HG03139 (cell line): ENCODE measurements around the gene TTC39A.
A peak's percentile ranks its signal among the peaks of the same experiment; 100 is the strongest.

Experiments
- ATAC-seq: cut with Tn5 transposase; IDR thresholded peaks from one replicate; pipeline ENCODE4 v1.9.1; 2021; ENCODE audit not compliant: unreplicated experiment

The TTC39A gene

DNA sequence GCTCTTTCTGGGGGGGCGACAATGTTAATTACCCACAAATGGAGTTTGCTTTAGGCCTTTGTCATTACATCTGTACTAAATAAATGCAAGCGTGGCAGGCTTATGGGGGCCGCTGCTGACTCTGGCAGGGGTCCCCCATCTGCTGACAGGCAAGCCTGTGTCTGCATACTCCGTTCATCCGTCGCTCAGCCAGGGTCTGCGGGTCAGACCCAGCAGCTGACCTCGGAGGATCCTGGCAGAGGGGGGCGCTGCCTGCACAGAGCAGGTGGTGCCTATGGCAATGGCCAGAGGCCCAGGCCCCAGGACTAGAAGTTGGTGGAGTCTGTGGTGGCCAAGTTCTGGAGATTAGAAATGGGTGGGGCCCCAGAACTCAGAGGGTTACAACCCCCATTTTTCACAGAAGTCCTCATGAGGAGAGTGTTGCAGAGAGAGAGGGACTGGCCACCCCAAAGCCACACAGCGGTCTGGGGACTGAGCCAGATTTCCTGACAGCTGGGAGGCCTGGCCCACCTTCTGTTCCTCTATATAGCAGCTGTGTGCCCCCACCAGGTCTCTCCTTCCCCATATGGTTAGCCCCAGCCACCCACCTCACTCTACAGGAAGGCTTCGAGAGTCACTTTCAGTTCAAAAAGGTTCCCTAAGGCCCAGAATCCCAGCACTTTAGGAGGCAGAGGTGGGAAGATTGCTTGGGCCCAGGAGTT lies 31.0 kb downstream of the TTC39A start:
- no peak for ATAC-seq

DNA sequence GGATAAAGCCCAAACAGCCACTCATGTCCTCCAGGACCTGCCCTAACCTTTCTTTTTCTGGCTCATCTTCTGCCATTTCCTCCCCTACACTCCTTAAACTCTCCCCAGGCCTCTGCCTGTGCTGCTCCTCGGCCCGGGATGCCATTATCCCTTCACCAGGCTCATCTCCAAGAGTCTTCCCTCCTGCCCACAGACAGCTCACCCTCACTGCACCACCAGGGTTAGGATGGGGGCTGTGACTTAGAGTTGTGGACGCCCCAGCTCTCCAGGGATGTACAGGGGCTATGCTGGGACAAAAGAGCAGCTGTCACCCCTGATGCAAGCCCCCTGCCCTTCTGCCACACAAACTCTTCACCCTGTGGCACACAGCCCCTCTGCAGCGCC lies 32.0 kb downstream of the TTC39A start:
- ATAC-seq: no peak

DNA sequence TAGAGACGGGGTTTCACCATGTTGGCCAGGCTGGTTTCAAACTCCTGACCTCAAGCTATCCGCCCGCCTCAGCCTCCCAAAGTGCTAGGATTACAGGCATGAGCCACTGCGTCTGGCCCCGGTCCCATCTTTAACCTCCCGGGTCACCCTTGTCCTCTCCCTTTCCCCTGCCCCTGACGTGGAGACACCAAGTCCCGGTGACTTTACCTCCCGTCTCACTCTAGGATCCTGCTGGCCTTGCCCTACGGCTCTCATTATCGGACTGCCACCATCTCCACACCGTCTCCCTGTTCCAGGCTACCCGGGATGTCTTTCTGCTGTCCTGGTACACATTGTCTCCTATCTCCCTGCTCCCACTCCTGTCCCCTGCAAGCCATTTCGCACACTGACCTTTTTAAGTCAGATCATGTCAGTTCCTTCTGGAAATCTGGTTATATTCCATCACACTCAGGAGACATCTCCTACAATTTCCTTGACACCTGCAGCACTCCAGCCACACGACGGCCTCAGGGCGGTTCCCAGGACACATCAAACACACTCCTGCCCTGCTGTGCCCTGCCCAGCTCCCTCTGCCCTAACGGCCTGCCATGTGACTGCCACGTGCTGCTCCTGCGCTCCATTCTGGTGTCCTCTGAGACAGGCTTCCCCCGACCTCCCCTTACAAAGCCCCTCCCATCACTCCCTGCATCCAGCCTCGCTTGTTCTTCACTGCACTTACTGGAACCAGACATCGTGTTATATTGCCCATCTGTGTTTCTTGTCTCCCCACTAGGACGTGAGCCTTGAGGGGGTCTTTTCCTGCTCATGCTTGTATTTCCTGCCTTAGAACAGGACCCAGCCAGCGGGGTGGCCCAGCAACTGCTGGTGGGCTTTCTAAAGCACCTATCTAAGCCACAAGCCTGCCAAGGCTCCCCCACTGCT lies 32.7 kb downstream of the TTC39A start:
- ATAC-seq: no peak

DNA sequence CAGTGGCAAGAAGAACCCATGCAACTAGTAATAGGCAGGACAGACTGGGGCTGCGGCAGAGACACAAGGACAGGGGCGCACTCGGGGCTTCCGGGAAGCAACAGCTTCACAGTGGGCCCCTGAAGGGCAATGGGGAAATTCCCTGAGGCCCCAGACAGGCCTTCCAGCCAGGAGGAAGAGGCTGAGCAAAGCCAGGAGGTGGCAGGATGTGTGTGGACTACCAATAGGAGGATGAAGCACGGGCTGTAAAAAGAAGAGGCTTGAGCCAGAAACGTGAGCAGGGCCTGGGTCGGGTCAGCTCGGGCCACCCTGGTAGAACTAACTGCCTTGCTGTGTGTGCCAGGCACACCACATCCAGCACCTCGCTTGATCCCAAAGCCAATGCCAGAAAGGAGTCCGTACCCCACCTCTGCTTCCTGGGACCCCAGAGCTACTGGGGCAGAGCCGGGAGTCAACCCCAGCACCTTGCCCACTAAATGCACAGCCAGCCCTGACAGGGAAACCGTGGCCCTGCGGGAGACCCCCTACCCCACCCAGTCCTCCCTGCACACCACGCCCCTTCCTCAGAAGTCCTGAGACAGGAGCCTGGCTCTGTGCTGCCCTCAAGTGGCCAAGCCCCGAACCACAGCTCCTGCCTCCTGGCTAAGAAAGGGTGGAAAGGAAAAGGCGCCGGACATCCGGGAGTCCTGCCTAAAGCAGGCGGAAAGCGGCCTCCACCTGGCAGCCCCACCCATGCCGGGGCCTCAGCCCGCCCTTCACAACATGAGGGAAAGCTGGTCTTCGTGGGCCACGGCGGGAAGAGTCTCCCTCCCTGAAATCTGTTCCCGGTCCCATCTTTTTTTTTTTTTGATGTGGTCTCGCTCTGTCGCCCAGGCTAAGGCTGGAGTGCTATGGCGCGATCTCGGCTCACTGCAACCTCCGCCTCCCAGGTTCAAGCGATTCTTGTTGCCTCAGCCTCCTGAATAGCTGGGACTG lies 33.7 kb downstream of the TTC39A start:
- ATAC-seq: no peak

DNA sequence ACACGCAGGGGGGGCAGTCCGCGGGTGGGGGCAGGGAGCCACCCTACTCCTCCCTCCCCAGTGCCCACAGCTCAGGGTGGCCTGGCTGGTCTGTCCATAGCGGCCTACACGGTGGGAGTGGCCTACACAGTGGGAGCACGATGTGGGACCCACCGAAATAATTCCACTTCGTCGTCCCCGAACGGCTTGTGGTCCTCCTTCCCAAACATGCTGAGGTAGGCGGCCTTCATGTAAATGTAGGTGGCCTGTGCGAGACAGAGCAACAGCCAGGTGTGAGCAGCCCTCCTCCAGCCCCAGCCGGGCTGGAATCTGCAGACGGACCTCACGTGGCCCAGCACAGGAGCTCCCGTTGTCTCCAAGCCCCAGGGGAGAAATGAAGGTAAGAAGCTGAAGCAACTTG lies 34.4 kb downstream of the TTC39A start:
- no peak for ATAC-seq

DNA sequence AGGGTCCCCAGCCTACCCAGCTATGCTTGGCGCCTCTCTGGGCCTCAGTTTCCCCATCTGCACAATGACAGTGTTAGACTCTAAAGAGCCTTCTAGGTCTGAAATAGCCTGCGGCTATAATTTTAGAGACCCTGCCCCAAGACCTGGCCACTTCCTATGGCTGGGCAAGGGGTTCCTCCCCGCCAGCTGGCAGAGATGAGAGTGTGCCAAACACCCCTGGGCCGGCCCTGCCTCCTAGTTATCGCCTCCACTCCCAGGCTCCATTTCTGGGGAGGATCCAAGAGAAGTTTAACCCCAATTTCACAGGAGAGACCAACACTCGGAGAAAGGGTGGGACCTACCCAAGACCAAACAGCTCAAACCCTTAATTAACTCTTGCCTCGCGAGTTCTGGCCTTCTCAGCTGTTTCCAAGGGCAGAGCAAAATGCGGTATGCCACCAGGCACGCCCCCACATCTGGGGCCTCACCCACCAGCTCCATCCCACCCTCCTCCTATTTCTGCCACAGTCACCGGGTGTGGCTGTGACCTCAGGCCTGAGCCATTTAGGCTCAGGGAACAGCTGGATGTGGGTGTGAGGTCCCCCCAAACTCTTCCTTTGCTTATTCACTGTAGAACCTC lies 35.7 kb downstream of the TTC39A start:
- ATAC-seq: no peak

DNA sequence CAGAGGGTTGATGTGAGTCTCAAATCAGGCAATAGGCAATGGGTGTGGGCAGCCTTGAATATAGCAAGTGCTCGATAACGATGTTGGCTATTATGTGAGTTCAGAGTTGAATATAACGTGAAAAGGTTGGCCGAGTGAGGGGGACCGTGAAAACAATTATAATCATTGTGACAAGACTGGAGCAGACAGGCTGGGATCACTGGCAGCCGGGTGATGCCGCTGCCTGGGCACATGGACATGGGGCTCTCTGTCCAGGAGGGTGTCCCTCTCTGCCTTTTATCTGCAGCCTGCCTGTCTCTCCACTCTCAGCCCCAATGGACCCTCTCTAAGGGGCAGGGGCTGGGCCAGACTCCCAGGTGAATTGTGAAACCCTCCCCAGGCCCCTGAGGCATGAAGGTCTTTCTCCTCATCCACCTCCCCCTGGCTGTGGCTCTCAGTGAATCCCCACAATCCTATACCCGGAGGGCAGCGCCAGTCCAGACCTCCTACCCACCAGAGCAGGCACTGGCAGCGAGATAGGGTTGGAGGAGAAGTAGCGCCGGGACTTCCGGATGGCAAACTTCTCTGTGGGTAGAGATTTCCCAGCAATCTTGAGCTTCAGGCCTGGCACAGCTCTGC lies 36.4 kb downstream of the TTC39A start:
- ATAC-seq: no peak

DNA sequence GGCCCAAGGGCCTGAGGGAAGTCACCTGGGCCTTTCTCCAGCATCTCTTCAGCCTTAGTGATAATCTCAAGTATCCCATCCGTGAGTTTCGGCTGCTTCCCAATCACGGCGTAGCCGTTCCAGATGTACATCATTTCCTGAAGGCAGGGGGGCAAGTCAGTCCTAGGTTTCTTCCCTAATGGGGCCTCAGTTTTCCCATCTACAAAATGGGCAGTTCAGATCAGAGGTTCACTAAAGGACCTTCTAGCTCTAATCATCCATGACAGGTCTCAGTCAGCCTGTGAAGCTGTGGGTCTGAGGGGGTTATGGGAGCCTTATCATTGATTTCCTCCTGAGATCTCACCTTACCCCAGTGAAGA lies 39.9 kb downstream of the TTC39A start:
- no peak for ATAC-seq

DNA sequence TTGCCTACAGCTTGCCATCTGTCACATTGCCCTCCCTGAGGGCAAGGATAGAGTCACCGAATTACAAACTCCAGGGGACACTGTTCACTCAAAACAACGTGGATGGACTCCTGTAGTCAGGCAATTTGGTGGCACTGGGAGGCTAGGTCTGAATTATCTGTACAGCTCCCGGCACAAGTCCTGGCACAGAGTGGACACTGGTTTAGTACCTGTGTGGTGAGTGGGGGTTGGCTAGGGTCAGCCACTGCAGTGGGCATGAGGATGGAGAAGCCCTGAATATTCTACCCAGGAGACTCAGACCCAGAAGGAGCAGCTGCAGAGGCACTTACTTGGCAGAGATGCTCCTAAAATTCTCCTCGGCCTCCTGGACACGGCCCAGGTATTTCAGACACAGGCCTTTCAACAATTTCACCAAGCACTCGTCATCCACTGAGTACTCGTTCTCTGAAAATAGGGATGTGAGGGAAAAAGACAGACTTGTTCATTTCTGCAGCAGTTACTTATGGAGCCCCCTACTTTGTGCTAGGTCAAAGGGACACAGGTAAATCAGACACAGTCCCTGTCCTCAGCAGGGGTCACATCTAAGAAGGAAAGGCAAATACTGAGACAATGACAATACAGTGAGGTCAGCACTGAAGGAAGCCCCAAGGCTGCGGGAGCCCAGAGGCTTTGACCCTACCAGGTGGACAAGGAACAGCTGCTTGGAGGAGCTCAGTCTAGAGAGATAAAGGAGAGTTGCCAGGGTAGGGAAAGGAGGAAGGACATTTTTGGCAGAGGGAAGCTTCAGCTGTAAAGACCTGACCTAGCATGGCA lies 40.5 kb downstream of the TTC39A start:
- ATAC-seq: no peak

DNA sequence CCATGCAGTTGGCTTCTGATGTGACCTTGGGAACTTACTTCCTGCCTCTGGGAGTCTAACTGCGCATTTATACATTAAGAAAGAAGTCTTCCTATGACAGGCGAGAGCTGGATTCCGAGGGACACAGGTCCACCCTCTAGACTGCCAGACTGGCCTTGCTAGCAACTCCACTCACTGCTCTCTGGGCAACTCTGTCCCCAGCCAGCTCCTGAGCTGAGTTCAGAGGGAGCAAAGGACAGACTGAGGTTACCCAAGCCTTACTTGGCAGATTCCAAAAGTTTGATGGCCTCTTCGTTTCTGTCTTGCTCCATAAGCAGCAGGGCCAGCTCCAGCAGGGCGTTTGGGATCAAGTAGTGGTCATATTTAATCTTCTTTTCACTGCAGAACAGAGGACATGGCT lies 41.8 kb downstream of the TTC39A start:
- no peak for ATAC-seq

DNA sequence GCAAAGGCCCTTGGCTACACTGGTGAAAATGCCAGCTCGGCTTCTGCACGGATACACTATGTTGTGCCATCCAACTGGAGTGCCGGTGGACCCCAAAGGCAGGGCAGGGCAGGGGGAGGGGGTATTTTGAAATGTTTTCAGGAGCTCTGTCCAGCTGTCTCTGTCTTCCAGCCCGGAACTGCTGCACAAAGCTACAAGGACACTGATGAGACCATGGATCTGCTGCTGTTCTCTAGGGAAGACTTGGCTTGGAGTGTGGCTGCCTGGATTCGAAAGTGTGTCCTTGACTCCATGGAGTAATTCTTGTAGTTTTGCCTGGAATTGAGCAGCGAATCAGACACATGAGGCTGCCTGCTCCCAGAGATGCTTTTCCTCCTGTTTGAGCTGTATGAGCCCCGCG lies 42.4 kb downstream of the TTC39A start:
- ATAC-seq: no peak

DNA sequence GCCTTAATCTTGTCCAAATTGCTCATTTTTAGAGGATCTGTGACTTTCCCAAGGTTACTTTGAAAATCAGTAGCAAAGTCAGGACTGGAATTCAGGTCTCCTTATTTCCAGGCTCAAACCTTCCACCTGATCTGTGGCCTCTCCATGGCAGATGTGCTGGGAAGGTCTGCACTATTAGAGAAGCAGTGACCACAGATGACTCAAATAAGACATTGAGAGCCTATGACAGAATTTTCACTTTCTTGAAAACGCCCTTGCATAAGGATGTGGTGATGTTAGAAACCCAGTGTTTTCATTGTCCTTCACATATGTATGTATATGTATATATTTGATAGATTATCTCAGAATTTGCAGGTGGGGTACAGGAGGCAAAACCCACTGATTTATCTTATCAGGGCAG lies 45.3 kb downstream of the TTC39A start:
- peak; percentile 92 for ATAC-seq

DNA sequence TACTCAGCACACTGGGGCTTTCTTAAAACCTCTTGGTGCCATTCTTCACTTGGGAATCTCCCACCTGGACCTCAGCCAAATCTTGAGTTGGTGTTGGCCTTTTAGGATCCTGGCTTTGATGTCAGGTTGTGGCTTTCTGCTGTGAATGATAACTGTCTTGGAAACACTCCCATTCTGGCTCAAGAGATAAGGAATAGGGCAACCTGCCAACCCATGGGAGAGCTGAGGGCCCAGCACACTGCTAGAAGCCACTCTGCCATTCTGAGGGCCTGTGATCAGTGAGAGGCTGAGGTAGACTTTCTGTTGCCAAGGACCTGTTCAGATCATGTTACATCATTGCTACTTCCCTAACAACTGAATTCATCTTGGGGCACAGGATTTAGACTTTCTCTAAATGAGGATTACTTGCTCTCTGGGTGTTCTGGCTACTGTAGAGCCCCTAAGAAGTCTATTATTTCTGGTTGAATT lies 45.8 kb downstream of the TTC39A start:
- peak; percentile 37 for ATAC-seq

DNA sequence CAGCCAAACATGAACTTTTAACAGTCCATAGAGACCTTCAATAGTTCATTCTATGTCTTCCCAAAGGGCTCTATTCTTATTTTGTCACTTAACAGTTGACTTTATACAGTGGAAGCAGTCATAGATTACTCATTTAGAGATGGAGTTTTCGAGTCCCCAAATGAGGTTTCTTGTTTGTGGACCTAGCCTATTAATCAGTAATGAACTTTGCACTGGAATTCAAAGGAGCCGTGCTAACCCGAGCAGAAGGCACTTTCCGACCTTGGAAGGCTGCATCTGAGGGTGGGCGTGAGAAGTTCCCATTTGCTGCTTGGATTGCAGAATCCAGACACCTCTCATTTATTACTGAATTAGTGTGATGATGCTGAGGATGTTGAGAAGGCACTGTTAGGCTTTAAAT lies 46.4 kb downstream of the TTC39A start:
- ATAC-seq: no peak

DNA sequence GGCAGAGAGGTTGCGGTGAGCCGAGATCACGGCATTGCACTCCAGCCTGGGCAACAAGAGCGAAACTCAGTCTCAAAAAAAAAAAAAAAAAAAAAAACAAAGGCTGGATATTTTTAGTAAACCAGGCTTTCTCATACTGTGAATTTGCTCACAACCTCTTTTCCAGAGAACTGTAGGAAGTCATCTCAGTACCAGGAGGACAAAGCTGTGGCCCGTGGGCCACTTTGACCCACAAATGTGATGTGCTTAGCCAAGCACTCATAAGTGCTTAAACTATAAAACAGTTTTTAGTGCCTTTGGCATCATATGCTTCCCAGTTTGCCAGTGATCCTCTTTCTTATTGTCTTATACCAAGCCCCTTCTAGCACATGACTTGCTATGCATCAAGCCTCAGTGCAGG lies 47.8 kb downstream of the TTC39A start:
- no peak for ATAC-seq

DNA sequence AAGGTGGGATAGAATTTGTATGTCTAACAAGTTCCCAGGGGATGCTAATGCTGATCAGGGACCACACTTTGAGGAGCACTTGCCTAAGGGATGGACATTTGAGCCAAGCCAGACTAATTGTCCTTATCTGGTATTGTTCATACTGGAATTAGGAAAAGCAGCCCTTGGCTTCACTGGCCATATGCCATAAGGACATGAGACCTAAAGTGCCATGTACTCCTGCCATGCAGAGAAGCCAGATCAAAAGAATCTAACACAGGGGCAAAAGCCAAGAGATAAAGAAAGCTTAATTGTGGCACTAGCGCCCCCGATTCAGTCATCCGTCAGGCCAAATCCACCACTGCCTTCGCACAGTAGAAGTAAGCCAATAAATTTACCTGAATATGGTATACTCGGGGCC lies 48.6 kb downstream of the TTC39A start:
- no peak for ATAC-seq

DNA sequence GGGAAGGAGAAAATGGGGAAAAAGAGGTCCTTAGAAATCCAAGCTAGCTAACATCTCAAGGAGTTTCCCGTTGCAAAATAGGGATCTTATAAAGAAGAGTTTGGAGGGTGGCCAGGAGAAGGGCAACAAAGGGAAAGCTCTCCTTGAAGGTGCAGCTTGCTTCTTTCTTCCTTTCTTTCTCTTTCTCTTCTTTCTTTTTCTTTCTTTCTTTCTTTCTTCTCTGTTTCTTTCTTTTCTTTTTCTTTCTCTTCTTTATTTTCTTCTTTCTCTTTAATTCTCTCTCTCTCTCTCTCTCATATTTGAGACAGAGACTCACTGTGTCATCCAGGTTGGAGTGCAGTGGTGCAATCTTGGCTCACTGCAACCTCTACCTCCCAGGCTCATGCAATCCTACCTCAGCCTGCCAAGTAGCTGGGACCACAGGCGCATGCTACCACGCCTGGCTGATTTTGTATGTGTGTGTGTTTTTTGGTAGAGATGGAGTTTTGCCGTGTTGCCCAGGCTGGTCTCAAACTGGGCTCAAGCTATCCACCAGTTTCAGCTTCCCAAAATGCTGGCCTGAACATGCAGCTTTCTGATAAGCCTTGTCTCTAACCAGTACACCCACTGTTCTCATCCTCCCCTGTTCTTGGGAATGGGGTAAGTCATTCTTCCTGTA lies 49.9 kb downstream of the TTC39A start:
- no peak for ATAC-seq

DNA sequence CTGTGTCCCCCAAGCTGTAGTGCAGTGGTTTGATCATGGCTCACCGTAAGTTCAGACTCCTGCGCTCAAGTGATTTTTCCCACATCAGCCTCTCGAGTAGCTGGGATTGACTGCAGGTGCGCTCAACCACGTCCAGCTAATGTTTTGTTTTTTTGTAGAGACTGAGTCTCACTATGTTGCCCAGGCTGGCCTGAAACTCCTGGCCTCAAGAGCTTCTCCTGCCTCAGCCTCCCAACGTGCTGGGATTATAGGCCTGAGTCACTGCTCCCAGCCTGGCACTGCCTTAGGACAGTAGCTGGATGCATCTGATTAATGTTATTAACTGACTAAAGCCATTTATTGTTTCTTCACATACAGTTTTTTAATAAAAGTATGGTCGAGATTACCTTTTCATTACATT lies 54.1 kb downstream of the TTC39A start:
- no peak for ATAC-seq

DNA sequence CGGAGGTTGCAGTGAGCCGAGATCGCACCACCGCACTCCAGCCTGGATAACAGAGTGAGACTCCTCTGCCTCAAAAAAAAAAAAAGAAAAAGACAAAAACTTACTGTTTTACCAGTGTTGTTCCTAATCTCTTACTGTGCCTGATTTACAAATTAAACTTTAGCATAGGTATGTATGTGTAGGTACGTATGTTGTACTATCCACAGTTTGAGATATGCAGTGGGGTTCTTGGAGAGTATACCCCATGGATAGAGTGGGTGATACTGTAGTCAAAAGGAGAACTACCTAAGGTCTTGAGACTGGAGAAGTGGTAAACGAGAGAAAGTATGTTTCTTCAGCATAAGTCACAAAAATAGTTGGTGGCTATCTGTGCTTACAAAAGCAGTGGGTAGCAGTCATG lies 55.7 kb downstream of the TTC39A start:
- ATAC-seq: no peak
